Endodermal cell (in vitro differentiated cells): ENCODE data around the gene KCNG1. TPM values are rescaled to one million over a fixed set of nuclear protein-coding genes. Genes with fewer than 3 reads are reported as not detected.

Experiments used
- DNase-seq: peaks from one replicate; pipeline ENCODE4 v3.0.0-alpha.2; 2017
- H3K27ac ChIP-seq: 2 replicates; pipeline ENCODE4 v1.5.1; 2013; ENCODE audit warnings: mild to moderate bottlenecking, low read depth, low read length, moderate library complexity
- H3K27me3 ChIP-seq: 2 replicates; pipeline ENCODE4 v1.6.1; 2013; ENCODE audit warnings: mild to moderate bottlenecking, low read length, moderate library complexity; ENCODE audit not compliant: insufficient read depth, control insufficient read depth, poor library complexity, severe bottlenecking
- H3K36me3 ChIP-seq: 2 replicates; pipeline ENCODE4 v1.7.0; 2013; ENCODE audit warnings: mild to moderate bottlenecking, low read length, moderate library complexity; ENCODE audit not compliant: control insufficient read depth, insufficient read depth
- H3K4me1 ChIP-seq: one replicate; pipeline ENCODE4 v1.7.0; 2013; ENCODE audit warnings: low read length; ENCODE audit not compliant: control insufficient read depth, insufficient read depth
- H3K4me3 ChIP-seq: 2 replicates; pipeline ENCODE4 v1.5.1; 2013; ENCODE audit warnings: mild to moderate bottlenecking, low read length, moderate library complexity
- H3K9ac ChIP-seq: 2 replicates; pipeline ENCODE4 v1.6.1; 2013; ENCODE audit warnings: mild to moderate bottlenecking, low read length, moderate library complexity; ENCODE audit not compliant: poor library complexity, severe bottlenecking; ENCODE audit errors: extremely low read depth
- H3K9me3 ChIP-seq: 2 replicates; pipeline ENCODE4 v1.6.1; 2013; ENCODE audit warnings: mild to moderate bottlenecking, low read length, moderate library complexity; ENCODE audit not compliant: control insufficient read depth
- H3K27ac Mint-ChIP-seq: 2 replicates; pipeline ENCODE4 v1.8.0; 2020; ENCODE audit warnings: mixed read lengths
- H3K27me3 Mint-ChIP-seq: 2 replicates; pipeline ENCODE4 v1.8.0; 2021; ENCODE audit warnings: mild to moderate bottlenecking, mixed read lengths; ENCODE audit not compliant: insufficient read depth
- H3K36me3 Mint-ChIP-seq: 2 replicates; pipeline ENCODE4 v1.8.0; 2020; ENCODE audit warnings: low read depth, mixed read lengths
- H3K4me1 Mint-ChIP-seq: 2 replicates; pipeline ENCODE4 v1.8.0; 2020; ENCODE audit warnings: mixed read lengths
- H3K4me3 Mint-ChIP-seq: 2 replicates; pipeline ENCODE4 v1.8.0; 2020; ENCODE audit warnings: mild to moderate bottlenecking, moderate library complexity, mixed read lengths
- H3K9me3 Mint-ChIP-seq: 2 replicates; pipeline ENCODE4 v1.8.0; 2020; ENCODE audit warnings: mild to moderate bottlenecking, mixed read lengths
- WGBS, 2 experiments: methylation state at CpG; one replicate each; pipeline versions ENCODE4 v1.1.5 to v1.1.7; 2013; ENCODE audit warnings: missing lambda C conversion rate in 2 of 2, mixed read lengths in 1 of 2; ENCODE audit not compliant: insufficient coverage in 1 of 2, insufficient read length in 1 of 2; 5-methylcytosine and 5-hydroxymethylcytosine counted together
- total RNA-seq, 2 donors: library from RNA; stranded (reverse); fragmentation: NEBNext Ultra II Directional in 1 of 2; extraction: Animal tissue kit (Norgen Biotek cat#: 25700) in 1 of 2; gene quantifications; 2 replicates in 1 of 2; 3 replicates in 1 of 2; pipeline ENCODE4 v1.2.1, GENCODE V29; 2021
- TF ChIP-seq, protein P1 (sequence below): fragments of 200-600 bp; sonication (generic); conservative IDR thresholded peaks from 2 replicates; pipeline ENCODE4 v1.5.0; 2021; ENCODE audit warnings: antibody characterized with exemption, mild to moderate bottlenecking

The KCNG1 gene
- total RNA-seq, 2 donors from 2014 or later: 106 to 126 TPM

- Histone ChIP-seq H3K4me3 (no peak overlapping the region), H3K27me3 (no peaks in the 10 kb centered on the region), H3K4me1 (no peaks in the 10 kb centered on the region), H3K9ac (no peak overlapping the region), H3K9me3 (no peaks in the 10 kb centered on the region), H3K36me3 (peaks cover 78% of the 10 kb centered on the region), H3K27ac (no peak overlapping the region)
- no peaks in the 10 kb centered on the region for H3K27me3 Mint-ChIP-seq
- peaks cover 72% of the 10 kb centered on the region for H3K36me3 Mint-ChIP-seq
- peak overlapping the region; percentile 8 for H3K27ac Mint-ChIP-seq
- DNase-seq: no peak
- 95% methylated on average over 6 to 7 of the region's 7 CpGs for WGBS, 2 experiments
- H3K9me3 Mint-ChIP-seq: no peaks in the 10 kb centered on the region
- TF ChIP-seq, protein P1, sequence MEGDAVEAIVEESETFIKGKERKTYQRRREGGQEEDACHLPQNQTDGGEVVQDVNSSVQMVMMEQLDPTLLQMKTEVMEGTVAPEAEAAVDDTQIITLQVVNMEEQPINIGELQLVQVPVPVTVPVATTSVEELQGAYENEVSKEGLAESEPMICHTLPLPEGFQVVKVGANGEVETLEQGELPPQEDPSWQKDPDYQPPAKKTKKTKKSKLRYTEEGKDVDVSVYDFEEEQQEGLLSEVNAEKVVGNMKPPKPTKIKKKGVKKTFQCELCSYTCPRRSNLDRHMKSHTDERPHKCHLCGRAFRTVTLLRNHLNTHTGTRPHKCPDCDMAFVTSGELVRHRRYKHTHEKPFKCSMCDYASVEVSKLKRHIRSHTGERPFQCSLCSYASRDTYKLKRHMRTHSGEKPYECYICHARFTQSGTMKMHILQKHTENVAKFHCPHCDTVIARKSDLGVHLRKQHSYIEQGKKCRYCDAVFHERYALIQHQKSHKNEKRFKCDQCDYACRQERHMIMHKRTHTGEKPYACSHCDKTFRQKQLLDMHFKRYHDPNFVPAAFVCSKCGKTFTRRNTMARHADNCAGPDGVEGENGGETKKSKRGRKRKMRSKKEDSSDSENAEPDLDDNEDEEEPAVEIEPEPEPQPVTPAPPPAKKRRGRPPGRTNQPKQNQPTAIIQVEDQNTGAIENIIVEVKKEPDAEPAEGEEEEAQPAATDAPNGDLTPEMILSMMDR: no peak
- H3K4me1 Mint-ChIP-seq: no peaks in the 10 kb centered on the region
- no peak overlapping the region for H3K4me3 Mint-ChIP-seq
These were observed 17.7 kb downstream of the KCNG1 start for GRCh38 chr20:51005214-51005613.

GRCh38 chr20:51004781-51005180, 18.1 kb downstream of the KCNG1 start:
- TF ChIP-seq, protein P1: no peak
- no peaks in the 10 kb centered on the region for H3K4me1 Mint-ChIP-seq
- H3K9me3 Mint-ChIP-seq: no peaks in the 10 kb centered on the region
- WGBS, 2 experiments: 95 to 97% methylated on average over 6 to 9 of the region's 9 CpGs
- Histone ChIP-seq H3K27ac (no peak overlapping the region), H3K4me1 (no peaks in the 10 kb centered on the region), H3K4me3 (no peak overlapping the region), H3K36me3 (peaks cover 73% of the 10 kb centered on the region), H3K9ac (no peak overlapping the region), H3K27me3 (no peaks in the 10 kb centered on the region), H3K9me3 (no peaks in the 10 kb centered on the region)
- no peak overlapping the region for H3K4me3 Mint-ChIP-seq
- no peak for DNase-seq
- peaks cover 69% of the 10 kb centered on the region for H3K36me3 Mint-ChIP-seq
- peak overlapping the region; percentile 8 for H3K27ac Mint-ChIP-seq
- H3K27me3 Mint-ChIP-seq: no peaks in the 10 kb centered on the region

DNA sequence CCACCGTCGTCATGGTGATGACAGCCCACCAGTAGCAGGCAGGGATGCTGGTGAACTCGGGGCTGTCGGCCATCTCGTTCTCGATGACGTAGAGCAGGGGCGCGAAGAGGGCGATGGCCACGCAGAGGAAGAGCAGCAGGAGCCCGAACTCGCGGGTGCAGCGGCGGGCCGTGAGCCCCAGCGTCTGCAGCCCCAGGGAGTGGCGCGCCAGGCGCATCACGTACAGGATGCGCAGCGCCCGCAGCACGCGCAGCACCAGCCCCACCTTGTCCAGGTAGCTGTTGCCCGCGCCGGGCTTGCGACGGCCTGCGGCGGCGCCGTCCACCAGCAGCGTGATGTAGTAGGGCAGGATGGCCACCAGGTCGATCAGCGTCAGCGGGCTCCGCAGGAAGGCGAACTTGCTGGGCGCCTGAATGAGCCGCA, 18.6 kb downstream of the KCNG1 start:
- H3K27ac ChIP-seq: no peak overlapping the region
- H3K27me3 Mint-ChIP-seq: no peaks in the 10 kb centered on the region
- no peaks in the 10 kb centered on the region for H3K9me3 ChIP-seq
- DNase-seq: no peak
- no peak overlapping the region for H3K27ac Mint-ChIP-seq
- TF ChIP-seq, protein P1: peak; percentile 21
- no peaks in the 10 kb centered on the region for H3K27me3 ChIP-seq
- WGBS, 2 experiments: 94 to 96% methylated on average over 33 to 44 of the region's 44 CpGs
- no peaks in the 10 kb centered on the region for H3K4me1 ChIP-seq
- peaks cover 66% of the 10 kb centered on the region for H3K36me3 Mint-ChIP-seq
- no peaks in the 10 kb centered on the region for H3K4me1 Mint-ChIP-seq
- peaks cover 69% of the 10 kb centered on the region for H3K36me3 ChIP-seq
- H3K4me3 ChIP-seq: no peak overlapping the region
- no peaks in the 10 kb centered on the region for H3K9me3 Mint-ChIP-seq
- no peak overlapping the region for H3K4me3 Mint-ChIP-seq
- no peak overlapping the region for H3K9ac ChIP-seq
